ENCODE measurements around the gene RAB39A. TPM values are rescaled to one million over a fixed set of nuclear protein-coding genes. Genes with fewer than 3 reads are reported as not detected.

RAB39A gene
- total and polyA plus RNA-seq, 9 of the 15 experiments (the other 6 are each of a cell fraction or from before 2014, with no cell fraction given): not detected

GRCh38 chr11:107999759-108000455 lies 71.7 kb downstream of the RAB39A start (continued):
- TF ChIP-seq SMC3 (conservative IDR thresholded peaks at IDR 0.05; ENCODE audit: insufficient read depth, low read depth, low read length) (peak; percentile 56; the same call in 1 of the 2 replicates), CTCF (IDR thresholded peaks at IDR 0.05 in 2 of 3, conservative IDR thresholded peaks at IDR 0.05 in 1 of 3; ENCODE audit: insufficient read depth in 2 of 3, low read depth in 1 of 3, low read length in 3 of 3) (peak; percentile 87 to 99 (median 97)), U2AF2 (optimal IDR thresholded peaks at IDR 0.05; ENCODE audit: low read depth, low read length) (no peak), REST (IDR thresholded peaks at IDR 0.05; ENCODE audit: borderline replicate concordance) (peak; percentile 72; the same call in 1 of the 2 replicates), REST (CRISPR knock-in tag; IDR thresholded peaks at IDR 0.05; ENCODE audit: low read depth) (no peak), RUNX1 (IDR thresholded peaks at IDR 0.05; ENCODE audit: low read depth) (no peak), MNT (conservative IDR thresholded peaks at IDR 0.05) (no peak), ZNF766 (CRISPR knock-in tag; conservative IDR thresholded peaks at IDR 0.05) (no peak), NFRKB (IDR thresholded peaks at IDR 0.05; ENCODE audit: low read depth) (no peak)
